ENCODE data around the gene MBNL3.

Gene MBNL3

DNA sequence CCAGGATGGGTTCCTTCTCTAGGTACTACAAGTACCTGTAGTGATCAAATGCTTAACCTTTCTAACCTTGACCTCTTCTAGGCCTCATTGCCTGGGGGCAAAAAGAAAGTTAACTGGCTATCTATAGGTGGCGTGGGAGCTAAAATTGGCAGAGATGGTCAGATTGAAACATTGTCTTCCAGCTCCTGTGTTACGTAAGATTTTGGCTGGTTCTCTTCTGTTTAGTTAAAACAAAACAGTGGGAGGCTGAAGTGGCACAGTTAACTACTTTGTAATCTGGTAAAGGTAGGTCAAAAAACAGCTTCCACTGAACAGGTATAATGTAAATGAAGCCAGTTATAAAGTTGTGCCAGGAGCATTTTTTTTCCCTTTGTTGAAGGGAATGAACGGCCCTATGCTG is 115.2 kb downstream of the MBNL3 start:
- no peak overlapping the region for H3K4me3 ChIP-seq (ENCODE audit: low read depth, low read length)
- DNase-seq (ENCODE audit: low read depth), result no peak
- no peak for TF ChIP-seq CTCF (IDR thresholded peaks at IDR 0.05; ENCODE audit: low read depth, low read length, missing control alignments)

- no peak overlapping the region for H3K4me3 ChIP-seq (ENCODE audit: low read depth, low read length)
- DNase-seq (ENCODE audit: low read depth), result no peak
- no peak for TF ChIP-seq CTCF (IDR thresholded peaks at IDR 0.05; ENCODE audit: low read depth, low read length, missing control alignments)
These were observed 119.1 kb downstream of the MBNL3 start for GRCh38 chrX:132369617-132370326.

GRCh38 chrX:132367984-132368383 is 120.9 kb downstream of the MBNL3 start:
- DNase-seq (ENCODE audit: low read depth), result no peak
- no peak for TF ChIP-seq CTCF (IDR thresholded peaks at IDR 0.05; ENCODE audit: low read depth, low read length, missing control alignments)
- H3K4me3 ChIP-seq (ENCODE audit: low read depth, low read length), result no peak overlapping the region

GRCh38 chrX:132367314-132367713 is 121.5 kb downstream of the MBNL3 start:
- no peak for TF ChIP-seq CTCF (IDR thresholded peaks at IDR 0.05; ENCODE audit: low read depth, low read length, missing control alignments)
- no peak for DNase-seq (ENCODE audit: low read depth)
- no peak overlapping the region for H3K4me3 ChIP-seq (ENCODE audit: low read depth, low read length)

DNA sequence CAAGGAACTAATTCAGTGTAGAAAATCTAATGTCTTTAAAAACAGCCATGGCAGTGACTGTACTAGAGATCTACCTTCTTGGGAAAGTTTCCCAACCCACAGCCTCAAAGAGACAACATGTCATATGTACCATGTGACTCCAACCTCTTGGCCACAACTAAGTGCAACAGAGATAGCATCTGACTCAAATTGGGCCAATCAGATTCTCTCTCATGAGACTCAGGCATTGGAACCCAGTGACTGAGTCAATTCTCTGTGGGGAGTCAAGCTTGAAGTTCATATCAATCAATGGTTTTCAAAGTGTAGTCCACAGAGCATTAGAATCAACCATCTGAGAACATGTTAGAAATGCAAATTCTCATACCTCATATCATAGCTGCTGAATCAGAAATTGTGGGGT is 123.3 kb downstream of the MBNL3 start:
- no peak for DNase-seq (ENCODE audit: low read depth)
- H3K4me3 ChIP-seq (ENCODE audit: low read depth, low read length), result no peak overlapping the region
- TF ChIP-seq CTCF (IDR thresholded peaks at IDR 0.05; ENCODE audit: low read depth, low read length, missing control alignments), result no peak

DNA sequence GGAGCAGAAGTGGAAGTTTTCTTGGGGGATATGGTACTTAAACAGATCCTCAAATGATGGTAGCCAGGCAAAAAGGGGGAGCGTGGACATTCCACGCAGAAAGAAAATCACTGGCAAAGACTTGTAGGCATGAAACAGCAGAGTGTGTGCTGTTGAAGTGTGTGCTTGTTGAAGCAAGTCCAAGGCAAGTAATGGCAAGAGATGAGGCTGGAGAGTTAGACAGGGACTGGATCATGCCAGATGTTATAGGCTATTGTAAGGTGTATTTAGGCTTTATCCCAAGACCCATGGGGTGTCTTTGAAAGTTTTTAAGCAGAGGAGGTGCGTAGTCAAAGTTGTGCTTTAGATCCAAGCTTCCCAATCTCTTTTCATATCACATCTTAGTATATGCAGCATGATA is 124.5 kb downstream of the MBNL3 start:
- H3K4me3 ChIP-seq (ENCODE audit: low read depth, low read length), result no peak overlapping the region
- no peak for DNase-seq (ENCODE audit: low read depth)
- TF ChIP-seq CTCF (IDR thresholded peaks at IDR 0.05; ENCODE audit: low read depth, low read length, missing control alignments), result no peak

- no peak overlapping the region for H3K4me3 ChIP-seq (ENCODE audit: low read depth, low read length)
- DNase-seq (ENCODE audit: low read depth), result no peak
- no peak for TF ChIP-seq CTCF (IDR thresholded peaks at IDR 0.05; ENCODE audit: low read depth, low read length, missing control alignments)
These were observed 135.4 kb downstream of the MBNL3 start for GRCh38 chrX:132353430-132353829.
